Measurements from ENCODE around the gene SP1. TPM values are rescaled to one million over a fixed set of nuclear protein-coding genes. Genes with fewer than 3 reads are reported as not detected.

SP1 gene
- total RNA-seq, 1 experiment from 2014 or later: 76.8 TPM

DNA sequence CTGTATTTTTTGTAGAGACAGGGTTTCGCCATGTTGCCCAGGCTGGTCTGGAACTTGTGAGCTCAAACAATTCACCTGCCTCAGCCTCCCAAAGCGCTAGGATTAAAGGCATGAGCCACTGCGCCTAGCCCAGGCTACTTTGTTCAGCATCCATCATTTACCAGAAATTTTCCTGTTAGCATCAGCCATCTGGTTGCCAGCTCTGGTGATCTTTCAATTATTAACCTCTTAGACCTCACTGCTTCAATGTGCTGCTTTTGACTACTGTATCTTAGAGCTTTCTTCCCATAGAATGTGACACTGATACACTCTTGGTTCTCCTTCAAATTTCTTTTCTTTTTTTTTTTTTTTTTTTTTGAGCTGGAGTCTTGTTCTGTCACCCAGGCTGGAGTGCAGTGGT is 38.2 kb downstream of the SP1 start:
- Mint-ChIP-seq H3K4me3 (no peak overlapping the region), H3K36me3 (ENCODE audit: insufficient read depth in 1 of 3, low read depth in 3 of 3) (peaks cover 0 to 2% (median 0%) of the 10 kb centered on the region in 3 experiments; a peak in 2 of 7 replicates), H3K27me3 (ENCODE audit: low read depth) (peaks cover 2% of the 10 kb centered on the region; the same call in 1 of the 2 replicates), H3K4me1 (peaks cover 29% of the 10 kb centered on the region in 2 experiments), H3K9me3 (no peaks in the 10 kb centered on the region; a peak in 1 of 5 replicates), H3K27ac (no peak overlapping the region)
- Histone ChIP-seq H2BK15ac (ENCODE audit: low read depth, low read length) (no peak overlapping the region), H3K23ac (ENCODE audit: insufficient read length, low read depth, low read length) (no peak overlapping the region), H3K56ac (ENCODE audit: insufficient read length, low read depth, low read length) (no peak overlapping the region), H3K9me3 (ENCODE audit: control insufficient read depth, low read depth, low read length) (no peaks in the 10 kb centered on the region), H3K9ac (ENCODE audit: extremely low read depth, insufficient read length, low read length) (no peak overlapping the region), H2BK20ac (ENCODE audit: low read depth, low read length, poor library complexity, severe bottlenecking) (no peak overlapping the region), H3K23me2 (ENCODE audit: insufficient read length, low read depth, low read length, poor library complexity, severe bottlenecking) (no peaks in the 10 kb centered on the region), H3T11ph (ENCODE audit: low read length) (no peak overlapping the region), H4K5ac (ENCODE audit: insufficient read length, low read depth, low read length) (no peak overlapping the region), H2AFZ (ENCODE audit: low read length) (no peak overlapping the region), H3K4me1 (ENCODE audit: insufficient read depth, low read length) (no peaks in the 10 kb centered on the region; the same call in 1 of the 2 replicates), H2BK120ac (ENCODE audit: low read depth, low read length, poor library complexity, severe bottlenecking) (no peak overlapping the region), H3K18ac (ENCODE audit: insufficient read length, low read depth, low read length) (no peak overlapping the region), H3K14ac (ENCODE audit: insufficient read depth, low read length) (no peak overlapping the region), H3K27me3 (ENCODE audit: insufficient read depth, low read length) (no peaks in the 10 kb centered on the region), H3K4me2 (ENCODE audit: insufficient read depth, insufficient read length, low read length) (no peak overlapping the region), H3K27ac (ENCODE audit: insufficient read length, low read depth, low read length) (no peak overlapping the region), H3K79me1 (ENCODE audit: insufficient read depth, low read depth, low read length, poor library complexity, severe bottlenecking) (no peaks in the 10 kb centered on the region), H2AK5ac (ENCODE audit: insufficient read length, low read length) (no peak overlapping the region), H4K91ac (ENCODE audit: insufficient read length, low read depth, low read length) (no peak overlapping the region), H3K4ac (ENCODE audit: low read depth, low read length) (no peak overlapping the region), H2BK12ac (ENCODE audit: insufficient read length, low read depth, low read length) (no peak overlapping the region), H3K79me2 (ENCODE audit: insufficient read depth, low read length) (no peaks in the 10 kb centered on the region), H4K20me1 (ENCODE audit: control insufficient read depth, insufficient read depth, insufficient read length) (no peaks in the 10 kb centered on the region), H4K8ac (replicated peaks; ENCODE audit: insufficient read length, low read depth, low read length) (no peak overlapping the region), H2BK5ac (ENCODE audit: insufficient read length, low read length) (no peak overlapping the region)
- TF ChIP-seq, protein P1, sequence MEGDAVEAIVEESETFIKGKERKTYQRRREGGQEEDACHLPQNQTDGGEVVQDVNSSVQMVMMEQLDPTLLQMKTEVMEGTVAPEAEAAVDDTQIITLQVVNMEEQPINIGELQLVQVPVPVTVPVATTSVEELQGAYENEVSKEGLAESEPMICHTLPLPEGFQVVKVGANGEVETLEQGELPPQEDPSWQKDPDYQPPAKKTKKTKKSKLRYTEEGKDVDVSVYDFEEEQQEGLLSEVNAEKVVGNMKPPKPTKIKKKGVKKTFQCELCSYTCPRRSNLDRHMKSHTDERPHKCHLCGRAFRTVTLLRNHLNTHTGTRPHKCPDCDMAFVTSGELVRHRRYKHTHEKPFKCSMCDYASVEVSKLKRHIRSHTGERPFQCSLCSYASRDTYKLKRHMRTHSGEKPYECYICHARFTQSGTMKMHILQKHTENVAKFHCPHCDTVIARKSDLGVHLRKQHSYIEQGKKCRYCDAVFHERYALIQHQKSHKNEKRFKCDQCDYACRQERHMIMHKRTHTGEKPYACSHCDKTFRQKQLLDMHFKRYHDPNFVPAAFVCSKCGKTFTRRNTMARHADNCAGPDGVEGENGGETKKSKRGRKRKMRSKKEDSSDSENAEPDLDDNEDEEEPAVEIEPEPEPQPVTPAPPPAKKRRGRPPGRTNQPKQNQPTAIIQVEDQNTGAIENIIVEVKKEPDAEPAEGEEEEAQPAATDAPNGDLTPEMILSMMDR (conservative IDR thresholded peaks at IDR 0.05): no peak
- no CpG with 5 or more reads among the region's 3 CpGs for WGBS (ENCODE audit: extremely low coverage, insufficient read length, low lambda C conversion rate)
- DNase-seq: no peak

Measured in H9 (cell line).